ENCODE results near the gene PTGS1.

DNA sequence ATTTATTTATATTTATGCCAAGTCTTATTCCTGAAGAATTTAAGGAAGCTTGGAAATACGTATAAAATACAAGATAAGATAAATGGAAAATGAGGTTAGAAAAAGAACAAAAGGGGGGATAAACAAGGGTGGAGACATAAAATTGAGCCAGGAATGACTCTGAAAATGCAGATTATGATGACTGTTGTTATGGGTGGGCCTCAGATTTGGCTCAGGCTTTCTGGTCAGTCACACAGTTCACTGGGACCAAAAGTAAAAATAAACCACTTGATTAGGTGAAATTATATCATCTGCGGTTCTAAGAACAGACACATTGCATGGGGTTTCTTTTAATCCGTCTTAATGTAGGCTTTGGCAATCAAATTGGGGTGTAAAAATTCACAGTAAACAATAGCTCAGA lies 55.9 kb downstream of the PTGS1 start:
- TF ChIP-seq, protein P1, sequence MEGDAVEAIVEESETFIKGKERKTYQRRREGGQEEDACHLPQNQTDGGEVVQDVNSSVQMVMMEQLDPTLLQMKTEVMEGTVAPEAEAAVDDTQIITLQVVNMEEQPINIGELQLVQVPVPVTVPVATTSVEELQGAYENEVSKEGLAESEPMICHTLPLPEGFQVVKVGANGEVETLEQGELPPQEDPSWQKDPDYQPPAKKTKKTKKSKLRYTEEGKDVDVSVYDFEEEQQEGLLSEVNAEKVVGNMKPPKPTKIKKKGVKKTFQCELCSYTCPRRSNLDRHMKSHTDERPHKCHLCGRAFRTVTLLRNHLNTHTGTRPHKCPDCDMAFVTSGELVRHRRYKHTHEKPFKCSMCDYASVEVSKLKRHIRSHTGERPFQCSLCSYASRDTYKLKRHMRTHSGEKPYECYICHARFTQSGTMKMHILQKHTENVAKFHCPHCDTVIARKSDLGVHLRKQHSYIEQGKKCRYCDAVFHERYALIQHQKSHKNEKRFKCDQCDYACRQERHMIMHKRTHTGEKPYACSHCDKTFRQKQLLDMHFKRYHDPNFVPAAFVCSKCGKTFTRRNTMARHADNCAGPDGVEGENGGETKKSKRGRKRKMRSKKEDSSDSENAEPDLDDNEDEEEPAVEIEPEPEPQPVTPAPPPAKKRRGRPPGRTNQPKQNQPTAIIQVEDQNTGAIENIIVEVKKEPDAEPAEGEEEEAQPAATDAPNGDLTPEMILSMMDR (IDR thresholded peaks at IDR 0.05) = no peak
- no peak for TF ChIP-seq POLR2A (IDR thresholded peaks at IDR 0.05)

All from upper lobe of left lung (tissue), 4 donors.